PC-9 (cell line): ENCODE data around the gene CHD8. TPM values are rescaled to one million over a fixed set of nuclear protein-coding genes. Genes with fewer than 3 reads are reported as not detected.

Source experiments
- BruUV-seq: library from RNA; stranded (reverse); fragments of 400-500 nt; replicated peaks from 2 replicates; lab custom pipeline; 2021; lab: Mats Ljungman, UMichigan
- CTCF ChIA-PET: fragments of 300-600 bp; sonication (Branson Sonifier 250); formaldehyde crosslinking; loops from one replicate; lab custom pipeline; 2022; ENCODE audit warnings: antibody characterized with exemption; lab: Charles Lee
- POLR2A ChIA-PET: fragments of 300-600 bp; sonication (Branson Sonifier 250); formaldehyde crosslinking; loops from one replicate; lab custom pipeline; 2022; ENCODE audit warnings: antibody characterized with exemption; ENCODE audit not compliant: unreplicated experiment; lab: Charles Lee
- DNase-seq, 2 experiments: peaks; one replicate each; pipeline versions ENCODE4 v3.0.0 to v3.0.0-alpha.2; 2015 to 2022; ENCODE audit warnings: mixed read lengths in 1 of 2
- H2AFZ ChIP-seq: fragments of 200-600 bp; sonication (generic); 2 replicates; pipeline ENCODE4 v1.8.1; 2017; ENCODE audit warnings: antibody characterized with exemption
- H3F3A ChIP-seq: fragments of 200-600 bp; sonication (generic); 2 replicates; pipeline ENCODE4 v1.8.1; 2017; ENCODE audit warnings: antibody characterized with exemption, mild to moderate bottlenecking, low read depth; ENCODE audit not compliant: insufficient read depth
- H3K27ac ChIP-seq: fragments of 200-600 bp; sonication (generic); 2 replicates; pipeline ENCODE4 v1.6.1; 2016; ENCODE audit warnings: mixed run types
- H3K27me3 ChIP-seq: fragments of 200-600 bp; sonication (generic); 2 replicates; pipeline ENCODE4 v1.6.1; 2016; ENCODE audit warnings: low read depth, mixed run types; ENCODE audit not compliant: insufficient read depth
- H3K36me3 ChIP-seq: fragments of 200-600 bp; sonication (generic); 2 replicates; pipeline ENCODE4 v1.6.1; 2016; ENCODE audit warnings: low read depth, mixed run types
- H3K4me1 ChIP-seq: fragments of 200-600 bp; sonication (generic); replicated peaks from 2 replicates; pipeline ENCODE4 v1.6.1; 2016; ENCODE audit warnings: mixed run types; ENCODE audit not compliant: insufficient read depth
- H3K4me2 ChIP-seq: fragments of 200-600 bp; sonication (generic); 2 replicates; pipeline ENCODE4 v1.6.1; 2017; ENCODE audit warnings: mixed run types
- H3K4me3 ChIP-seq: fragments of 200-600 bp; sonication (generic); 2 replicates; pipeline ENCODE4 v1.6.1; 2016; ENCODE audit warnings: mixed run types
- H3K79me2 ChIP-seq: fragments of 200-600 bp; sonication (generic); 2 replicates; pipeline ENCODE4 v1.6.1; 2017; ENCODE audit warnings: low read depth, mixed run types
- H3K9me2 ChIP-seq: fragments of 200-600 bp; sonication (generic); 2 replicates; pipeline ENCODE4 v1.8.1; 2017; ENCODE audit warnings: mild to moderate bottlenecking; ENCODE audit not compliant: insufficient read depth
- H3K9me3 ChIP-seq: fragments of 200-600 bp; sonication (generic); 2 replicates; pipeline ENCODE4 v1.8.1; 2016; ENCODE audit warnings: low read depth; ENCODE audit not compliant: insufficient read depth
- H4K20me1 ChIP-seq: fragments of 200-600 bp; sonication (generic); 2 replicates; pipeline ENCODE4 v1.8.1; 2017; ENCODE audit not compliant: insufficient read depth
- CTCF ChIP-seq: fragments of 200-600 bp; sonication (generic); conservative IDR thresholded peaks from 2 replicates; pipeline ENCODE4 v1.6.1; 2017; ENCODE audit warnings: mixed run types, antibody characterized with exemption, mild to moderate bottlenecking, moderate library complexity
- EZH2 ChIP-seq: fragments of 200-600 bp; sonication (generic); IDR thresholded peaks from 2 replicates; pipeline ENCODE4 v1.8.0; 2017; ENCODE audit warnings: antibody characterized with exemption, low read depth
- intact Hi-C: fragments of 100-400 bp; cut with micrococcal nuclease; formaldehyde crosslinking; loops from one replicate; pipeline ENCODE4 v1.10.0; 2022; ENCODE audit not compliant: unreplicated experiment
- total RNA-seq: library from RNA; stranded (reverse); gene quantifications from 2 replicates; pipeline ENCODE4 v1.2.3, GENCODE V29; 2021

Gene CHD8
- total RNA-seq, 1 experiment from 2014 or later: 57.3 TPM

- H3K9me3 ChIP-seq: no peaks in the 10 kb centered on the region
- H3K36me3 ChIP-seq: no peaks in the 10 kb centered on the region; the same call in 1 of the 2 replicates
- H3K79me2 ChIP-seq: no peaks in the 10 kb centered on the region
- peaks cover 5% of the 10 kb centered on the region; the same call in 1 of the 2 replicates for H4K20me1 ChIP-seq
- H3F3A ChIP-seq: peaks cover 5% of the 10 kb centered on the region; the same call in 1 of the 2 replicates
- no peak overlapping the region for H2AFZ ChIP-seq
- no peak overlapping the region for H3K4me3 ChIP-seq
- TF ChIP-seq CTCF (no peak), EZH2 (no peak)
- H3K27me3 ChIP-seq: no peaks in the 10 kb centered on the region
- ChIA-PET POLR2A (no interaction called here), CTCF (no interaction called here)
- intact Hi-C loops: no loop called here
- no peak overlapping the region for H3K27ac ChIP-seq
- no peak for DNase-seq
- no peaks in the 10 kb centered on the region for H3K4me1 ChIP-seq
- H3K9me2 ChIP-seq: no peaks in the 10 kb centered on the region
- H3K4me2 ChIP-seq: no peak overlapping the region
- BruUV-seq: no TSS peak
Measured at GRCh38 chr14:21496453-21496852, 40.5 kb upstream of the CHD8 start.

- Histone ChIP-seq H3K4me1 (no peaks in the 10 kb centered on the region), H3K36me3 (no peaks in the 10 kb centered on the region; the same call in 1 of the 2 replicates), H3K9me3 (no peaks in the 10 kb centered on the region), H3K4me3 (no peak overlapping the region), H3K4me2 (no peak overlapping the region), H3F3A (peaks cover 5% of the 10 kb centered on the region; the same call in 1 of the 2 replicates), H3K27ac (peak overlapping the region; percentile 49; the same call in 1 of the 2 replicates), H3K27me3 (no peaks in the 10 kb centered on the region), H2AFZ (no peak overlapping the region), H4K20me1 (peaks cover 5% of the 10 kb centered on the region; the same call in 1 of the 2 replicates), H3K79me2 (no peaks in the 10 kb centered on the region), H3K9me2 (no peaks in the 10 kb centered on the region)
- no peak for TF ChIP-seq CTCF
- TF ChIP-seq EZH2: no peak
- POLR2A ChIA-PET: no interaction called here
- intact Hi-C loops: no loop called here
- no peak for DNase-seq
- CTCF ChIA-PET: no interaction called here
- no TSS peak for BruUV-seq
Measured at GRCh38 chr14:21494902-21495762, 39.2 kb upstream of the CHD8 start.

- no peak overlapping the region for H2AFZ ChIP-seq
- no peaks in the 10 kb centered on the region for H3K27me3 ChIP-seq
- H3K27ac ChIP-seq: no peak overlapping the region
- BruUV-seq: no TSS peak
- CTCF ChIA-PET: no interaction called here
- H3K4me2 ChIP-seq: no peak overlapping the region
- H3K9me2 ChIP-seq: no peaks in the 10 kb centered on the region
- H3F3A ChIP-seq: no peaks in the 10 kb centered on the region
- H4K20me1 ChIP-seq: no peaks in the 10 kb centered on the region
- intact Hi-C loops: no loop called here
- H3K79me2 ChIP-seq: 0 out of 2 replicates have a peak, but pooled peaks cover 3% of the 10 kb centered on the region
- H3K36me3 ChIP-seq: no peaks in the 10 kb centered on the region
- no peak for TF ChIP-seq CTCF
- TF ChIP-seq EZH2: no peak
- H3K4me3 ChIP-seq: no peak overlapping the region
- DNase-seq: no peak
- no peaks in the 10 kb centered on the region for H3K9me3 ChIP-seq
- H3K4me1 ChIP-seq: no peaks in the 10 kb centered on the region
- POLR2A ChIA-PET: no interaction called here
Measured at GRCh38 chr14:21486640-21487087, 30.7 kb upstream of the CHD8 start.
